GM18517 (cell line): Measurements from ENCODE around the gene BIN1.

Experiments
- ATAC-seq: cut with Tn5 transposase; IDR thresholded peaks from one replicate; pipeline ENCODE4 v1.9.1; 2021; ENCODE audit warnings: mild to moderate bottlenecking, moderate library complexity; ENCODE audit not compliant: unreplicated experiment

Gene BIN1

DNA sequence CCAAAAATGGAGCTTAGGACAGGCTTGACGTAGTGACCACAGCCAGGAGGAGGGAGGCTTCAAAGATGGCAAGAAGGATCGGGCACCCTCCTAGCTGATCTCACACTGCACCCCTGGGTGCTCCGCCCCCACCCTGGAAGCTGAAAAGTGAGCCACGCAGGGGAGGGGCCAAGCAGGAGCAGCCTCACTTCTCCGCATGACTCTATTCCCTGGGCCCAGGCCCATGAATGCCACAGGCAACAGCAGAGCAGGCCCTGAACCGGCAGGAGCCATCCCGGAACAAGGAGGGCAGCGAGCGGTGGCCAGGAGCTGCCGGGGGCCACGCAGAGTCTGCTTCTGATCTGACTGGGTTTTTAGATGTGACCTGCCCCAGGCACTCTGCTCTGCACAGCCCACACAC is 30.0 kb downstream of the BIN1 start:
- no peak for ATAC-seq

DNA sequence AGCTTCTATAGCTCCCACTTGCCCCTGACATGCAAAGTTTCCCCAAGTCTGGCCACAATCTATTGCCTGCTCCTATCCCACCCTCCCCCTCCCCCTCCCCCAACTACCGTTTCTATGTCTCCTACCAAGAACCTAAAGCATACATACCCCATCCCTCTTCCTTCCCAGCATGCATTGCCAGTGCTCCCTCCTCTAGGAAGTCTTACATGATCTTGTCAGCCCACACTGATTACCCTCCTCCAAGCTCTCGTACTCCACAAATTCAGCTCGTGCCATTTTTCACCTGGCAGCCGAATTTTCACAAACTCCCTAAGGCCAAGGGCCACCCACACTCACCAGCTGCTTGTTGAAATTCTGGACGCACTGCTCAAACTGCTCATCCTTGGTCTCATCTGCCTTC is 30.7 kb downstream of the BIN1 start:
- no peak for ATAC-seq

DNA sequence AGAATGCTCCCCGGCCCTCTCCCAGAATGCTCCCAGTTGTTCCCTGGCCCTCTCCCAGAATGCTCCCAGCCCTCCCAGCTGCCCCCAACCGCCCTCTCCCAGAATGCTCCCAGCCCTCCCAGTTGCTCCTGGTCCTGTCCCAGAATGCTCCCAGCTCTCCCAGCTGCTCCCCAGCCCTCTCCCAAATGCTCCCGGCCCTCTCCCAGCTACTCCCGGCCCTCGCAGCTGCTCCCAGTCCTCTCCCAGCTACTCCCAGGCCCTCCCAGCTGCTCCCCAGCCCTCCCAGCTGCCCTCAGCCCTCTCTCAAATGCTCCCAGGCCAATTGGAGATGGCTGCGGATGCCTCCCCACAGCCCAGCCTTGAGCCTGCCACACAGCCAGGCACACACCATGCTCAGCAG is 31.1 kb downstream of the BIN1 start:
- no peak for ATAC-seq

DNA sequence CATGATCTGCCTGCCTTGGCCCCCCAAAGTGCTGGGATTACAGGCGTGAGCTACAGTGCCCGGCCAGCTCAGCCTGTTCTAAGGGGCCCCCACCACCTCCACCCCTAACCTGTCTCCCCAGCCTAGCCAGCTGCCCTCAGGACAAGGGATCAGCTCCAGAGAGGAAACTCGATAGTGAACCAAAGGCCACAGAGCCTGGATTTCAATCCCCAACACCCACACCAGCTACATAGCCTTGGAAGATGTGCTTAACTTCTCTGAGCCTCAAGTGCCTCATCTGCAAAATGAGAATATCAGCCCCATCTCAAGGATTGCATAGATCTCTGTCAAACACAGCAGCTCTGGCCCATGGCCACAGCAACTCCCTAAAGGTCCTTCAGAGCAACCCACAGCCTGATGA is 32.0 kb downstream of the BIN1 start:
- ATAC-seq: no peak

DNA sequence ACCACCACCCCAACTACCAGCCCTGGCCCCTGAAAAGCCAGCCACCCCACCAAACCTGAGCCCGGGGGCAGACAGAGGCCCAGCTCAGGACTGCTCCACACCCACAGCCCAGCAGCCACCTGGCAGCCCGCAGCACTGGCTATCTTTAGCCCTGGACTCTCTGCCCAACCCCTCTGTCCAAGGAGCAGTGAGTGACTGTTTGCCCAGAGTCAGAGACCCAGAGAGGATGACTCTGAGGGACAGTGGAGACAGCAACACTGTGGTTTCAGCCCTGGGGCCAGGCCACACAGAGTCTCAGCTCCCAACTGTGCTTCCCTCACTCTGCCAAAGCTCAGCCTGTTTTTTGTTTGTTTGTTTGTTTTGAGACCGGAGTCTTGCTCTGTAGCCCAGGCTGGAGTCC is 32.6 kb downstream of the BIN1 start:
- no peak for ATAC-seq

DNA sequence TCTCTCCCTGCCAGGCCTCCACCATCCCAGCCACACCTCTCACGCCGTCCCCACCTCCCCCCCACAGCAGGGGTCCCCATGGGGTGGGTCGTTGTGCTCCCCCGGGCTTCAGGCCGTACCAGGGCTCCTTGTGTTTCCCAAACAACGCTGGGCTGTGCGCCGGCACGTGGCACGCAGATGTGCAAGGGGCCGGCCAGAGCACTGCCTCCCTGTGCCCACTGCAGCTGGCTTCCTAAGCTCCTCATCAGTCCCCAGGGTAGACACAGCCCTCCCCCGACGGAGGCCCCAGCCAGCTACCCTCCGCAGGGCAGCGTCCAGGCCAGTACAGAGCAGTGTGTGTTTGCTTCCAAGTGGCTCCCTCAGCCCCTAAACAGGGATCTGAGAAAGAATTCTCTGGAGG is 34.0 kb downstream of the BIN1 start:
- ATAC-seq: no peak

DNA sequence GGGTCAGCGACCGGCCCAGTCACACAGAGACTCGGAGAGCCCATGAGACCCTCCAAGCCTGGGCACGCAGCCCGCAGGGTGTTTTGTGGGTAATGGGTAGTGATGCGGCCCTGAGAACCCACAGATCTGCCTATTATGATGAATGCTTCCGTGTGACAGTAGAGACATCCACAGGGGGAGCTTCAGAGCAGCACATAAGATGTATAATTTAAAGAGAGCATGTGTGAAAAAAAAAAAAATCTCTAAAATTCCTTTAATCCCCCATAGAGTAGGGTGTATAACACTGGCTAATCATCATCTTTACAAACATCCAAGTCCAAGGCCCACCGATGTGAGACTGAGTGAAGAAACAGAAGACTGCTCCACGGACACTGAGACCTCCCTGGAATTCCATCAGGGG is 34.6 kb downstream of the BIN1 start:
- ATAC-seq: no peak

DNA sequence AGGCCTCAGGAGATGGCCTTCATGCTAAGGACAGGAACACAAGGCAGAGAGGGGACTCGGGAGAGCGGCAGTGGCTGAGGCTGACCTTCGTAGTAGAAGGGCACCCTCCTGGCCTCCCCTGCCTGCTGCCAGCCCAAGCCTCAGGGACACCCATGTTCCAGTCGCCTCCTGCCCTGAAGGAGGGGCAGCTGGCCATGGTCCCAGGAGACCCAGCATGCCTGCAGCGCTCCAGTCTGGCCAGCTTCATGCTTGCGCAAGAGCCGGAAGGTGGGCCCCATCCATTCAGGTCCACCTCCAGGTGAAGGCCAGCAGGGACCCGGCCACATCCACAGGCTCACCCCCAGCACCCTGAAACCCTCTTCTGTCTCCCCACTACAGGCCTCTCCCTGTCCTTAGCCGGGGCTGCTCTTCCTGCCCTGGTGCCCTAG is 35.0 kb downstream of the BIN1 start:
- ATAC-seq: no peak

DNA sequence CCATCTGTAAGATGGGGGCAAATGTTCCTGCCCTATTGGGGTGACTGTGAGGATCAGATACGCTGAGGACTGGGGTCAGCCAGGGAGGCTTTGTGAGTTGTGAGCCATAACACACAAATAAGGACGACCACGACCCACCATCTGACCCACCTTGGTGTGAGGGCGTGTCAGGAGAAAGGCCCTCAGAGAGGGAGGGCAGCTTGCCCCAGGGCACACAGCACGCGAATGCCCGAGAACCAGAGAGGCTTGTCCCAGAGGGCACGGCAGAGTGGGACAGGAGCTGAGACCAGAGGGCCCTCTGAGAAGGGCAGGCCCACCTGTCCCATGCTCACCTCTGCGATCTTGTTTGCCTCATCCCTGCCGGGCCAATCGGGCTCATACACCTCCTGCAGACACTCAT is 36.7 kb downstream of the BIN1 start:
- ATAC-seq: no peak

DNA sequence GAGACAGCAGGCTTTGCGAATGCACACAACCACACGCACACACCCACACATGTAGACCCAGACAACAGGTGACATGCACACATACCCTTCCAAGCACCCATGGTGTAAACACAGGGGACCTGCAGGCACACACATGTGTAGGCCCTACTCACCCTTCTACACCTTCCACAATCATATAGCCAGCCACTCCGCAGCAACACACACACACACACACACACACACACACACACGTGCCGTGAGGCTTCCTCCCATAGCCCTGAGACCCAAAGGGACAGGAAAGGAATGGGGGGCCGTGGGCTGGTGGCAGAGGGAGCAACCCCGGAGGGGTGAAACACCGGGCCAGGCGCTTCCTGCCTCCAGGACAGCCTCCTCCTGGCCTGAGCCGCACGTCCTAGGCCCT is 37.4 kb downstream of the BIN1 start:
- ATAC-seq: no peak

DNA sequence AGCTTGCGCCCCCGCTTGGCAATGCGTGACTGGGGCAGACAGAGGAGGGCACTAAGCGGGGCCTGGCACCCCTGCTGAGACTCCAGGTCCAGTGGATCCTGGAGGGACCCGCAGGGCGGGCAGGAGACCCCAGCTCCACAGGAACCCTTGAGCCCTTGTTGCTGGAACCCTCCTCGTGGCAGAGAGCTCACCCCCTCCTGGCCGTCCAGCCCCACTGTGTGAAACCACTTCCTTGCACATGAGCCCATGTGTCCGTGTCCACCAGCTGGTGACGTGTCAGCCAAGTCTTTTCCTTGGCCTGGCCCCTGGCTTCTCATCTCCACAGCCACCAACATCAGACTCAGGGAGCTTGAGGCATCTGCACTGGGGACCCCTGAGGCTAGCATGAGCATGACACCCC is 38.0 kb downstream of the BIN1 start:
- ATAC-seq: no peak

DNA sequence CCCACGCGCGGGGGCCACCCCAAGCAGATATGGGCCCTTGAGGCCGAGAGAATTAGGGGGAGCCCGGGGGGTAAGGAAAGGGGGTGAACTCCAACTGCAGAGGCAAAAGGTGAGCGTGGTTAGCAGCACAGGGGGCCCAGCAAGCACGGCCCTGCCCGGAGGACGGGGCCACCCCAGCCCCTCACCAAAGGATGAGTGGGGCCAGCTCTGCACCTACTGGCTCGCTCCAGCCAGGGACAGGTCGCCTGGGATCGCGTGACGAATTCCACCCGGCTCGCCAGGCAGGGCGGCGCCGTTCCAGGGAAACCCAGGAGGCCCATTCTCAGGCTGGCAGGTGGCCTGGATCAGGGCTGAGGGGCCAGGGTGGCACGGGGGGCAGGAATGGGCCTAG is 38.6 kb downstream of the BIN1 start:
- ATAC-seq: no peak

DNA sequence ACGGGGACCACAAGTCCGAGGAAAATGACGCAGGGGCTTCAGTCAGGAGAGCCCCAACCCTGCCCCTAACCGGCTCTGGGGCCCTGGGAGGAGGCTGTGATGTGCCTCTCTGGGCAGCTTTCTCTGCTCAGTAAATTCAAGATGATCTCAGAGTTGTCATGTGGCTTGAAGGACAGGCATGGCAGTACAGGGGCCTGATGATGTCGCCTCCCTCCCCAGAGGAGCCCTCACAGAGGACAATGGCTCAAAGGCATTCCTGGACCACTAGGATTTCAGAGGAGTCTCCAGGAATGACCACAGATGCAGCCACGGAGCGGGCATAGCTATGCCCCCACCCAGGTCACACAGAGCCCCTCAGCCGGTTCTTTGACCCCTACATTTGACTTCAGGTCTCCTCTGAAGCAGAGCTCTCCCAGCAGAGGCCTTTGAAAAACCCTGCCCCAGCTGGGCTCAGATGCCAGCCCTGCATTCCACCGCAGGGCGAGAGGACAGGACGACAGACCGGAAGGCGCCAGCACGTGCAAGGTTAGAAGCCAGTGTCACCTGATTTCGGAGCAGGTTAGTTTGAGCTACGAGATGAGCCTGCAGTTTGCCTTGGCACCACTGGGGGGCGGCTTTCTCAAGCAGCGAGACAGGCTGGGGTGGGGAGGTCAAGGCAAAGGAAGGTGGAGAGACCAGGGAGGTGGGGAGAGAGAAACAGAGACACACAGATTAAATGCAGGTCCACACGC is 39.2 kb downstream of the BIN1 start:
- no peak for ATAC-seq

DNA sequence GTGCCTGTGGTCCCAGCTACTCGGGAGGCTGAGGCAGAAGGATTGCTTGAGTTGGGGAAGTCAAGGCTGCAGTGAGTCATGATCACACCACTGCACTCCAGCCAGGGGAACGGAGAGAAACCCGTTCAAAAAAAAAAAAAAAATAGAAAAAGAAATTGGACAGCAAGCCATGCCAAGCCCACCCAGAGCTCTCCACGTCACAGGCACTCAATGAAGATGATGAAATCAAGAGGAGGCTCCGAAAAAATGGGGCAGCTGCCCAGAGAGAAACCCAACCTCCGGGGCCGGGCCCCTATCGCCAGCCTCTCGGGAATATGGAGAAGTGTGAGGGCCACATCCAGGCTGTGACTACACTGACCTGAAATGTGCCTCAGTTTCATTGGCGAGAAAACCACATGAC is 40.0 kb downstream of the BIN1 start:
- ATAC-seq: no peak

DNA sequence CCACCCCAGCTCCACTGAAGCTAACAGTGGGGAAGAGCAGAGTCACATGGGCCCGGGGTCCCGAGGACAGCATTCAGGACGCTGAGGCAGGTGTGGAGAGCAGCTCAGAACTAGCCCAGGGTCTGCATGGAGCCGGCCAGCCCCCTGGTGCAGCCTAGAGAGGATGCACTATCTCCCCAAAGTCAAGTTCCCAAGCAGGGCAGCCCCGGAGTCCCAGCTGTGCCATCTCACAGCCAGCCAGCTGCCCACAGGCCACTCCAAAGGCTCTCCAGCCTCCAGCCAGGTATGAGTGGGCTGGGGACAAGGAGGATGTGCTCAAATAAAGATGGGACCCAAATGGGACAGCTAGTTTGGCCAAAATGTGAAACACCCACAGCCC is 41.0 kb downstream of the BIN1 start:
- no peak for ATAC-seq

DNA sequence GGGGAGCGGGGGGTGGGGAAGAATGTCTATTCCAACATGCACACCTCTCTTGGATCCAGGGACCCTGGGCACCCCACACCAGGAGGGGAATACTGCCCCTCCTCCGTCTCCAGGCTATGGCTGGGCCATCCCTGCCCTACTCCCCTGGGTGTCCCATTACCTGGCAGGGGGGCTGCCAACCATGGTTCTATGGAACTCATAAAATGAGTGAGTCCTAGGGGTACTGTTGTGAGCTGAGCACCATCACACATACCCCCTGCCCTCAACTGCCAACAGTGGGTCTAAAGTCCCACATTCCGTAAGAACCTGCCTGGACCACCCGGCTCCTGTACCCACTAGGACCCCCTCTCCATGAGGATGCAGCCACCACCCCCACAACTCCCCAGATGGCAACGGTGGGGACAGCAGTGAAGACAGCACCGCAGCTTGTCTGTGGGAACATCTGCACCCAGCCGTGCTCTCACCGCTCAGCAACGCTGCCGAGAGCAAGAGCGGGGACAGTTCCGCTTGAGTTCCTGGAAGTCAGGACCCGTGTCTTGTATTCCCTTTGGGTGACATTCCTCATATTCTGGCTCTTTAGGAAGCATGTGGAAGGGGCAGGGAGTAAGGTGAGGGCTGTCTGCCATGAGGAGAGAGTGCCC is 41.5 kb downstream of the BIN1 start:
- no peak for ATAC-seq

DNA sequence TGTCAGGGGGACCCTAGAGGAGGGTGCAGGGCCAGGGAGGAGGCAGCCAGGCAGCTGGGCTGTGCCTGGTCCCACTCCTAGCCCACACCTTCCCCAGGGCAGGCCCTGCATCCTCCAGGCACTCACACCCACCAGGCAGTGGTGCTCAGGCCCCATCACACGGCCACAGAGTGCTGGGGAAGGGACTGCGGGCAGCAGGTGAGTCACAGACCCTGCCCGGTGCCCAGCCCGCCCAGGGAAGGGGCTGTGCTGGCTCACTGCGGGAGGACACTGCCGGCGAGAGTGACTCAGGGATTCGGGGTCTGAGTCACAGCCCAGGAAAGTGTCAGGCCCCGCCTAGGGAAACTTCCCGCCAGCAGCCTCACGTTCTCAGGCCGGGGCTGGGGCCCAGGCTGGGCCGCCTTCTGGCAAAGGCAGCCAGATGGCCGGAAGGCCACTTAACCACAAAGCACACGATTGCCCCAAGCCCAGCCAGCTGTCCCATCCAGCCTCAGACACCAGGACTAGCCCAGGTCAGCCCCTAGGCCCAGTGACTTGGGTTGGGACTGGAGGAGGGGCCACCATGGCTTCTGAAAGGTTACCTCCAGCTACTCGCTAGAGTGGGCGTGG is 42.2 kb downstream of the BIN1 start:
- peak; percentile 88 for ATAC-seq

DNA sequence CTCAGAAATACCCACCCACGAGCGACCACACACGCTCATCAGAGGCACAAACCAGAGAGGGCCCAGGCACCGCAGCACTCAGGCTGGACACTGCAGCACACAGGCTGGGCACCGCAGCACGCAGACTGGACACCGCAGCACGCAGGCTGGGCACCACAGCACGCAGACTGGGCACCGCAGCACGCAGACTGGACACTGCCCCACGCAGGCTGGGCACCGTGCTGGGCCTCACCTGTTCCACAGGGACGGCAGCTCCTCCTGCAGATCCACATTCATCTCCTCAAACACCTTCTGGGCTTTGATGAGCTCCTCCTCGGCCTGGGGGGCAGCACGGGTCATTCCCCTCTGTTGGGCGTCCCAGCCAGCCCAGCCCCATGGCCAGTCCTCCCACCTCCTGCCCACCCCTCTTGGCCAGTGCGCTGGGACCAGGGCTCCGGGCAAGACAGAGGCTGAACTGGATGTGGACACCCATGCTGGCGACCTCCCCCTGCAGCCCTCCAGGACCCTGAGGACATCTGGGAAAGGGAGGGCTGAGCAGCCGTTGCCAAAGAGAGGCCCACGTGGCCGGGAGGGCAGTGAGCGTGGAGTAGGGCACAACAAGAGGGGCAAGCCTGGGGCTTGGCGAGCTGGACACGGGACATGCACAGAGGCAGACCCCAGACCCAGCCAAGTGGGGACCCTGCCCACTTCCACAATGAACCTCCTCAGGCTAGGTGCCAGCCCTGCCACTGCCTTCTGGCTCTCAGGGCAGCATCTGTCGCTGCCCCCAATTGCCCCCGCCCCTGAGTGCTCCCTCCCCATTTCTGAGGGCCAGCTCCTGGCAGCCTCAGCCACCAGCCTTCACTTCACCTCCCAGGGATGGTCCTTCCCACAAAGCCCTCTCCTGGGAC is 43.0 kb downstream of the BIN1 start:
- no peak for ATAC-seq

DNA sequence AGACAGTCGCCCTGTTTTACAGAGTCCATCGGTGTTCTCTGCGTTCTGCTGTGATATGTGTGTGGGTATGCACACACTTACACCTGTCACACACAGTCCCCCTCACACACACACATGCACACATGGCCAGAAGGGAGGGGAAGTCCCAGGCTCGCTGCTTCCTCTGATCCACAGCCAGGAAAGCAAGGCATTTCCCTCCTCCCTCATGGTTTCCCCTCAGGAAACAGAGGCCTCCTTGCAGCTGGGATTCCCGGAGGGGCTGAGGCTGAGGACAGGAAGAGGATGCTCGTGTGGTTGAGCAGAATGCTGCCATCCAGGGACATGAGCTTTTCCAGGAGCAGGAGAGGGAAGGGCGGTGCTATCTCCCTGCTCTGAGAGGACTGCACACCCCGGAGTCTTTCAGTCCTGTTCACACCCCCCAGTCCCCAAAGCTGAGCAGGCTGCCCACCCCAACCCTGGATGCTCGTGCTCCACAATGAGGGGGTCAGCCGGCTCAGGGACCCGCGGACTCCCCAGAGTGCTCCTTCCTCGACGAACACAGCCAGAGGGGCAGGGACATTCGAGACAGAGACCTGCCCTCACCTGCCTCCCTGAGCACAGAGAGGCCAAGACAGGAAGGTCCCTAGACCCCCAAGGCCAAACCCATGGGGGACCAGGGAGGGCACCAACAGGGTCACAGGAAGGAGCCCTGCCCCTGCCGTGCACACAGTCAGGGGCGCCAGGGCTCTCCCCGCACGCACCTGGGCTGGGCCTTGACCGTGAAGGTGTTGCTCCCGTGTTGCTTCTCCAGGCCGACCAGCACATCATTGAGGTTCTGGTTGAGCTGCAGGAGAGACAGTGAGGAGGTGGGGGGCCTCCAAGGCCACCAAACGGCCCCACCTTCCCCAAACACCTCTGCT is 45.3 kb downstream of the BIN1 start:
- ATAC-seq: no peak

DNA sequence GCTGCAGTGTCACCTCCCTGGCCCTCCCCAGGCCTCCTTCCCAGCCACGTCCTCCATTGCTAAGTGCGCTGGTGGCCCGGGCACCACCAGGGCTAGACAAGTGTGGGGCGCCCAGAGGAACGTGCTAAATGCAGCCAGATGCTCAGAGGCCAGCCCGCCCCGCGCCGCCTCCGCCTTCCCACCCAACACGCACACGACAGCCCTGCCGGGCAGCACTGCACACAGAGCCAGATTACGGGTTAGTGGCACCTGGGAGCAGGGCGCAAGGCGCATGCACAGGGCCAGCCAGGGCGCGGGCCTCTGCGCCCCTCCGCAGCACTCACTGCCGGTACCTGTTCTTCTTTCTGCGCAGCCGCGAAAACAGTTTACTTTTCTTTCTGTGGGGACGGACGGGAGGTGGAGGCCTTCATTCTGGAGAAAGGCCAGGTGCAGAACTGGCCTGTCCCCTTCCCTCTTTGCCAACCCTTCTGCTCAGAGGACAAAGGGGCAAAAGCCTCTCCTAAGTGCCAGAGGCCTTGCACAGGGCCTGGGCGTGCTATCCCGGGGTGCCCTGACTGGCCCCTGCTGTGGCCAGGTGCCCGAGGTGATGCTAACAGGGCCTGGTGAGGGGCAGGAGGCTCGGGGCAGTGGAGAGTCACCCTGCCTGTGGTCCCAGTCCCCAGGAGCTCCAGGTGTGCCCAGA is 46.5 kb downstream of the BIN1 start:
- ATAC-seq: no peak
